Suprapubic skin (tissue), 4 donors: ENCODE results near the gene NAPA. TPM values are rescaled to one million over a fixed set of nuclear protein-coding genes. Genes with fewer than 3 reads are reported as not detected.

Experiments used
- DNase-seq, 2 donors: peaks; one replicate each; pipeline ENCODE4 v3.0.0-alpha.2; 2019; ENCODE audit warnings: low spot score in 2 of 2
- H3K27ac ChIP-seq: fragments of 200-600 bp; sonication (generic); one replicate; pipeline ENCODE4 v1.5.1; 2019
- H3K27me3 ChIP-seq: fragments of 200-600 bp; sonication (generic); one replicate; pipeline ENCODE4 v1.5.1; 2019
- H3K36me3 ChIP-seq: fragments of 200-600 bp; sonication (generic); one replicate; pipeline ENCODE4 v1.5.1; 2019
- H3K4me1 ChIP-seq: fragments of 200-600 bp; sonication (generic); one replicate; pipeline ENCODE4 v1.5.1; 2019
- H3K4me3 ChIP-seq: fragments of 200-600 bp; sonication (generic); one replicate; pipeline ENCODE4 v1.5.1; 2019; ENCODE audit warnings: mild to moderate bottlenecking
- H3K9me3 ChIP-seq: fragments of 200-600 bp; sonication (generic); one replicate; pipeline ENCODE4 v1.5.1; 2019
- EP300 ChIP-seq: sonication (generic); formaldehyde crosslinking; IDR thresholded peaks from one replicate; pipeline ENCODE4 v1.6.1; 2017; ENCODE audit warnings: antibody characterized with exemption
- POLR2A ChIP-seq, 2 donors: fragments of 450-650 bp; IDR thresholded peaks; one replicate each; pipeline ENCODE4 v1.6.1; 2017; ENCODE audit warnings: antibody characterized with exemption in 2 of 2, mild to moderate bottlenecking in 2 of 2, moderate library complexity in 2 of 2
- POLR2AphosphoS5 ChIP-seq, 3 donors: sonication (generic); formaldehyde crosslinking; IDR thresholded peaks; one replicate each; pipeline ENCODE4 v1.6.1; 2017; ENCODE audit warnings: antibody characterized with exemption in 3 of 3
- WGBS: methylation state at CpG from one replicate; pipeline ENCODE4 v1.1.5; 2018; 5-methylcytosine and 5-hydroxymethylcytosine counted together
- total RNA-seq, 4 donors: library from RNA; depleted of rRNA; stranded (reverse); fragments of >200 nt; gene quantifications; one replicate each; pipeline ENCODE4 v1.1.0, GENCODE V29; 2016
- TF ChIP-seq, protein P1 (sequence below), 2 donors: fragments of 200-600 bp in 1 of 2; fragments of 450-650 bp in 1 of 2; sonication (generic) in 1 of 2; IDR thresholded peaks; one replicate each; pipeline ENCODE4 v1.5.1; 2016 to 2019; ENCODE audit warnings: antibody characterized with exemption in 2 of 2, mild to moderate bottlenecking in 1 of 2, moderate library complexity in 1 of 2

NAPA gene
- total RNA-seq, 4 donors from 2014 or later: 170 to 232 (median 193) TPM

DNA sequence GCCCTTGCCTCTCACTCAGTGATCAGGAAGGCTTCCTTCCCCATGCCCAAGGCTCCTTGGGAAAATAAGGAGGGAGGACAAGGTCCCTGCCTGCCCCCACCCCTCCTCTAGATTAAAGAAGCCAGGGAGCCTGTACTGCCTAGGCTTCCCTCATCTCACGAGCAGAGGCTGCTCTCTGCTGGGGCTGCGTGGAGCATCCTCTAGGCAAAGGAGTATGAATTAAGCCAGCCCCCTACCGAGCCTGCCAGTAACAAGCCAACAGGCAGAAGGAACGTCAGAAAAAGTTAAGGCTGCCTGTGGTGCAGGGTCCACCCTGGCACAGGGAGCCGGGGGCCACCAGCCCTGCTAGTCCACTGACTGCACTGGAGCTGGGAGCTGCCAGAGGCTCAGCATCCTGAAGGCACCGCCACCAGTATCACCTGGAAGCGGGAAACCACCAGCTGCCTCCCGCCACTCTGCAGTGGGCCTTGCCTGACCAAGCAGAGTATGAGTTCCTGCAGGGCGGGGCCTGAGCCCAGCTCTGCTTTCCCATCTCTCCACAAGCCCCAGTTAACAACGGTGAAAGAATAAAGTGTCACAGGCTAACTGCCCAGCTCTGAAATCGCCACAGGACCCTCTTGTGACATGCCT is 6.8 kb downstream of the NAPA start:
- H3K9me3 ChIP-seq: no peaks in the 10 kb centered on the region
- H3K27me3 ChIP-seq: no peaks in the 10 kb centered on the region
- TF ChIP-seq POLR2AphosphoS5 (IDR thresholded peaks at IDR 0.05): no peak
- no peak for TF ChIP-seq POLR2A (IDR thresholded peaks at IDR 0.05)
- TF ChIP-seq EP300: no peak
- TF ChIP-seq, protein P1, sequence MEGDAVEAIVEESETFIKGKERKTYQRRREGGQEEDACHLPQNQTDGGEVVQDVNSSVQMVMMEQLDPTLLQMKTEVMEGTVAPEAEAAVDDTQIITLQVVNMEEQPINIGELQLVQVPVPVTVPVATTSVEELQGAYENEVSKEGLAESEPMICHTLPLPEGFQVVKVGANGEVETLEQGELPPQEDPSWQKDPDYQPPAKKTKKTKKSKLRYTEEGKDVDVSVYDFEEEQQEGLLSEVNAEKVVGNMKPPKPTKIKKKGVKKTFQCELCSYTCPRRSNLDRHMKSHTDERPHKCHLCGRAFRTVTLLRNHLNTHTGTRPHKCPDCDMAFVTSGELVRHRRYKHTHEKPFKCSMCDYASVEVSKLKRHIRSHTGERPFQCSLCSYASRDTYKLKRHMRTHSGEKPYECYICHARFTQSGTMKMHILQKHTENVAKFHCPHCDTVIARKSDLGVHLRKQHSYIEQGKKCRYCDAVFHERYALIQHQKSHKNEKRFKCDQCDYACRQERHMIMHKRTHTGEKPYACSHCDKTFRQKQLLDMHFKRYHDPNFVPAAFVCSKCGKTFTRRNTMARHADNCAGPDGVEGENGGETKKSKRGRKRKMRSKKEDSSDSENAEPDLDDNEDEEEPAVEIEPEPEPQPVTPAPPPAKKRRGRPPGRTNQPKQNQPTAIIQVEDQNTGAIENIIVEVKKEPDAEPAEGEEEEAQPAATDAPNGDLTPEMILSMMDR (IDR thresholded peaks at IDR 0.05): no peak
- peaks cover 11% of the 10 kb centered on the region for H3K36me3 ChIP-seq
- H3K4me3 ChIP-seq: no peak overlapping the region
- peaks cover 72% of the 10 kb centered on the region for H3K4me1 ChIP-seq
- H3K27ac ChIP-seq: peak overlapping the region; percentile 67
- no peak for DNase-seq
- WGBS: 36% methylated on average over 5 of the region's 11 CpGs

DNA sequence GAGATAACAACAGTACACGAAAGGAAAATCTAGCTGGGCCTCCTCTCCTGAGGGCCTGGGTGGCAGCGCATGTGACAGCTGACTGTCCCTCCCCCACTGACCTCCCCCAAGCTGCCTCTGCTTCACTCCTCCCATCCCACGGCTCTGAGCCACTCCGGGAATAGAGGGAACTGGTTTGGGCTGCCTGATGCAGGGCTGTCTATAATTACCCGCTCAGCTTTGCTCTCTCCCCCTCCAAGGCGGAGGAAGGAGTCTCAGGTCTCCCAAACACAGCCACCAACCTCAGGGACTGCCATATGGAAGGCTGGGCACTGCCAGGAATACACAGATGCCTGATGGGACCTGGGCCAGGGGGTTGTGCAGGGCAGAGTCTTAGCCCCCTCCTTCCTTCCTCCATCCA is 7.9 kb downstream of the NAPA start:
- Histone ChIP-seq H3K9me3 (no peaks in the 10 kb centered on the region), H3K36me3 (peaks cover 18% of the 10 kb centered on the region), H3K27ac (peak overlapping the region; percentile 67), H3K4me1 (peaks cover 63% of the 10 kb centered on the region), H3K4me3 (no peak overlapping the region), H3K27me3 (no peaks in the 10 kb centered on the region)
- no peak for DNase-seq
- WGBS: 48% methylated on average over 5 of the region's 6 CpGs
- TF ChIP-seq POLR2A (IDR thresholded peaks at IDR 0.05): no peak
- TF ChIP-seq POLR2AphosphoS5 (IDR thresholded peaks at IDR 0.05): no peak
- TF ChIP-seq, protein P1 (IDR thresholded peaks at IDR 0.05): no peak
- no peak for TF ChIP-seq EP300

DNA sequence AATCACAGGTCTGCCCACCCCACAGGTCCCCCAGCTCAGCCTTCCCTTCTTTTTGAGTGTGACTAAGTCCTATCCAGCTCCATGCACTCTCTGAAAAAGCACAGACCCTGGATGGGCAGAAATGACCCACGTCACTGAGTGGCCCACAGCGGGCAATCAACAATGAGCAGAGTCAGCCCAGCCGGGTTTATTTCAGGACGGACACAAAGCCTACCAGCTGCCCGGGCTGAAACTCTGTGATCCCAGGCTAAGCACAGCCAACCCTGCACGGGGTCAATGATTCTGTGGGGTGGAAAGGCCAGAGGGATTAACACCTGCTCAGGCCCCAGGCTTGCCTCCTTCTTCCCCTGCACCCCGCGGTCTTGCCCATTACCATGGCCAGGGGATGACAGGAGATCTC is 8.4 kb downstream of the NAPA start:
- H3K27me3 ChIP-seq: no peaks in the 10 kb centered on the region
- peaks cover 22% of the 10 kb centered on the region for H3K36me3 ChIP-seq
- DNase-seq: no peak
- TF ChIP-seq POLR2A (IDR thresholded peaks at IDR 0.05) (no peak), EP300 (no peak), POLR2AphosphoS5 (IDR thresholded peaks at IDR 0.05) (no peak)
- TF ChIP-seq, protein P1 (IDR thresholded peaks at IDR 0.05): no peak
- 79% methylated on average over 5 of the region's 8 CpGs for WGBS
- no peak overlapping the region for H3K4me3 ChIP-seq
- H3K9me3 ChIP-seq: no peaks in the 10 kb centered on the region
- peak overlapping the region; percentile 67 for H3K27ac ChIP-seq
- H3K4me1 ChIP-seq: peaks cover 60% of the 10 kb centered on the region

DNA sequence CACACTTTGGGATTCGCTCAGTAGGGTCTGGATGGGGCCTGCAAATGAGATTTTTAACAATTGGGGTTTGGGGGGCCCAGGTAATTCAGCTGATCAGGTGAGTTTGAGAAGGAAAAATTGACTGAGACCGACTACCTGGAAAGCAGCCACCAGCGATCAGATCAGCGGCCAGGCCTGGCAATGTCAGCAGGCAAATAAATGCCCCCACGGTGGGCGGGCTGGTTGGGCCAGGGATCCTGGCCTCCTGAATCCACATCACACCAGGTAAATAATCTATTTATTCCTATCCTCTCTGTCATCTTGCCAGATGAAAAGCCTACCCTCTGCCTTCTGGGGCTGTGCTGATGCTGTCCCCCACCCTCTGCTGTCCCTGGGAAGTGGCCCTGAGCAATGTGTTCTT is 9.4 kb downstream of the NAPA start:
- WGBS: 98% methylated on average over 6 of the region's 6 CpGs
- TF ChIP-seq EP300 (no peak), POLR2A (IDR thresholded peaks at IDR 0.05) (no peak), POLR2AphosphoS5 (IDR thresholded peaks at IDR 0.05) (no peak)
- TF ChIP-seq, protein P1 (IDR thresholded peaks at IDR 0.05): no peak
- H3K27ac ChIP-seq: no peak overlapping the region
- no peak overlapping the region for H3K4me3 ChIP-seq
- peaks cover 60% of the 10 kb centered on the region for H3K4me1 ChIP-seq
- H3K27me3 ChIP-seq: no peaks in the 10 kb centered on the region
- peaks cover 32% of the 10 kb centered on the region for H3K36me3 ChIP-seq
- no peak for DNase-seq
- H3K9me3 ChIP-seq: no peaks in the 10 kb centered on the region

DNA sequence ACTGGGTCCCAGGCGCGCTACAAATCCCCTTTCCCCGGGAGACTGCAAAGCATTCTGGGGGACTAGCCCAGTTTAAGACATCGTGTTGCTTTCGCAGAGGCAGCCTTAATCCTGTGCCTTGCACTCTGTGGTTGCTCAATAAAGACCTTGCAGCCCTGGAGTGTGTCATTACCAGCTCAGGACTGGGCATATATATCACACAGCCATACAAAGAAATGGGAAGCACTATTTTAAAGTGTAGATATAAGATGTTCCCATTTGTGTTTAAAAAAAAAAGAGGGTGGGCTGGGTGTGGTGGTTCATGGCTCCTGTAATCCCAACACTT is 11.1 kb downstream of the NAPA start:
- Histone ChIP-seq H3K27me3 (no peaks in the 10 kb centered on the region), H3K4me3 (no peak overlapping the region), H3K27ac (no peak overlapping the region), H3K36me3 (peaks cover 48% of the 10 kb centered on the region), H3K9me3 (no peaks in the 10 kb centered on the region), H3K4me1 (peaks cover 54% of the 10 kb centered on the region)
- 96% methylated on average over 5 of the region's 5 CpGs for WGBS
- DNase-seq: no peak
- TF ChIP-seq EP300: no peak
- TF ChIP-seq POLR2A (IDR thresholded peaks at IDR 0.05): no peak
- no peak for TF ChIP-seq POLR2AphosphoS5 (IDR thresholded peaks at IDR 0.05)
- TF ChIP-seq, protein P1 (IDR thresholded peaks at IDR 0.05): no peak
